ENCODE data around the gene GFOD1. TPM values are rescaled to one million over a fixed set of nuclear protein-coding genes. Genes with fewer than 3 reads are reported as not detected.
"Not testable (repeated sequence)": the region's sequence is repeated elsewhere in the genome, so short reads cannot be mapped to it uniquely, and the experiment has no call there.

GFOD1 gene
- total RNA-seq, 1 experiment from 2014 or later = 0.62 TPM

GRCh38 chr6:13391537-13391936, 95.9 kb downstream of the GFOD1 start:
- in situ Hi-C loops (cut with HindIII; ENCODE audit: low pct_unique_long_range_greater_than_20kb, low sequenced_read_pairs) (no loop called here), intact Hi-C loops (cut with micrococcal nuclease; ENCODE audit: unreplicated experiment) (no loop called here)
- DNase-seq (ENCODE audit: low read depth, low spot score) = no peak
- Histone ChIP-seq H3K9me3 (ENCODE audit: control insufficient read depth, insufficient read depth, low read depth, low read length) (no peaks in the 10 kb centered on the region), H3K27me3 (ENCODE audit: control insufficient read depth, insufficient read depth, low read length) (no peaks in the 10 kb centered on the region), H3K4me3 (ENCODE audit: low read depth in 2 of 2, low read length in 2 of 2) (no peak overlapping the region), H3K4me1 (ENCODE audit: control insufficient read depth, insufficient read depth, low read length) (no peaks in the 10 kb centered on the region), H3K27ac (ENCODE audit: low read length) (no peak overlapping the region), H3K36me3 (ENCODE audit: control insufficient read depth, insufficient read depth, low read length) (no peaks in the 10 kb centered on the region)
- CTCF ChIA-PET = no interaction called here
- TF ChIP-seq, protein P1, sequence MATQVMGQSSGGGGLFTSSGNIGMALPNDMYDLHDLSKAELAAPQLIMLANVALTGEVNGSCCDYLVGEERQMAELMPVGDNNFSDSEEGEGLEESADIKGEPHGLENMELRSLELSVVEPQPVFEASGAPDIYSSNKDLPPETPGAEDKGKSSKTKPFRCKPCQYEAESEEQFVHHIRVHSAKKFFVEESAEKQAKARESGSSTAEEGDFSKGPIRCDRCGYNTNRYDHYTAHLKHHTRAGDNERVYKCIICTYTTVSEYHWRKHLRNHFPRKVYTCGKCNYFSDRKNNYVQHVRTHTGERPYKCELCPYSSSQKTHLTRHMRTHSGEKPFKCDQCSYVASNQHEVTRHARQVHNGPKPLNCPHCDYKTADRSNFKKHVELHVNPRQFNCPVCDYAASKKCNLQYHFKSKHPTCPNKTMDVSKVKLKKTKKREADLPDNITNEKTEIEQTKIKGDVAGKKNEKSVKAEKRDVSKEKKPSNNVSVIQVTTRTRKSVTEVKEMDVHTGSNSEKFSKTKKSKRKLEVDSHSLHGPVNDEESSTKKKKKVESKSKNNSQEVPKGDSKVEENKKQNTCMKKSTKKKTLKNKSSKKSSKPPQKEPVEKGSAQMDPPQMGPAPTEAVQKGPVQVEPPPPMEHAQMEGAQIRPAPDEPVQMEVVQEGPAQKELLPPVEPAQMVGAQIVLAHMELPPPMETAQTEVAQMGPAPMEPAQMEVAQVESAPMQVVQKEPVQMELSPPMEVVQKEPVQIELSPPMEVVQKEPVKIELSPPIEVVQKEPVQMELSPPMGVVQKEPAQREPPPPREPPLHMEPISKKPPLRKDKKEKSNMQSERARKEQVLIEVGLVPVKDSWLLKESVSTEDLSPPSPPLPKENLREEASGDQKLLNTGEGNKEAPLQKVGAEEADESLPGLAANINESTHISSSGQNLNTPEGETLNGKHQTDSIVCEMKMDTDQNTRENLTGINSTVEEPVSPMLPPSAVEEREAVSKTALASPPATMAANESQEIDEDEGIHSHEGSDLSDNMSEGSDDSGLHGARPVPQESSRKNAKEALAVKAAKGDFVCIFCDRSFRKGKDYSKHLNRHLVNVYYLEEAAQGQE (IDR thresholded peaks at IDR 0.05; ENCODE audit: insufficient read depth in 1 of 2, low read depth in 2 of 2, low read length in 1 of 2) = no peak
- POLR2A ChIA-PET = no interaction called here
- BruUV-seq (replicated peaks) = no TSS peak
- ATAC-seq = no peak

- intact Hi-C loops (cut with micrococcal nuclease; ENCODE audit: unreplicated experiment) = no loop called here
- DNase-seq (ENCODE audit: low read depth, low spot score) = no peak
- no peaks in the 10 kb centered on the region for H3K4me1 ChIP-seq (ENCODE audit: control insufficient read depth, insufficient read depth, low read length)
- in situ Hi-C loops (cut with HindIII; ENCODE audit: low pct_unique_long_range_greater_than_20kb, low sequenced_read_pairs) = no loop called here
- CTCF ChIA-PET = no interaction called here
- ATAC-seq = no peak
- no peak overlapping the region for H3K27ac ChIP-seq (ENCODE audit: low read length)
- BruUV-seq (replicated peaks) = no TSS peak
- no peaks in the 10 kb centered on the region for H3K9me3 ChIP-seq (ENCODE audit: control insufficient read depth, insufficient read depth, low read depth, low read length)
- no peak overlapping the region for H3K4me3 ChIP-seq (ENCODE audit: low read depth in 2 of 2, low read length in 2 of 2)
- H3K27me3 ChIP-seq (ENCODE audit: control insufficient read depth, insufficient read depth, low read length) = no peaks in the 10 kb centered on the region
- TF ChIP-seq CTCF (IDR thresholded peaks at IDR 0.05) (no peak), POLR2AphosphoS5 (IDR thresholded peaks at IDR 0.05; ENCODE audit: low read depth, low read length) (no peak), SIN3A (IDR thresholded peaks at IDR 0.05; ENCODE audit: borderline replicate concordance, insufficient read depth, low read depth, low read length) (no peak), TCF7L2 (IDR thresholded peaks at IDR 0.05; ENCODE audit: low read depth, low read length) (no peak)
- TF ChIP-seq, protein P1 (IDR thresholded peaks at IDR 0.05; ENCODE audit: insufficient read depth in 1 of 2, low read depth in 2 of 2, low read length in 1 of 2) = no peak
- POLR2A ChIA-PET = no interaction called here
- no peaks in the 10 kb centered on the region for H3K36me3 ChIP-seq (ENCODE audit: control insufficient read depth, insufficient read depth, low read length)
Observed at GRCh38 chr6:13390658-13391057, 96.7 kb downstream of the GFOD1 start.

DNA sequence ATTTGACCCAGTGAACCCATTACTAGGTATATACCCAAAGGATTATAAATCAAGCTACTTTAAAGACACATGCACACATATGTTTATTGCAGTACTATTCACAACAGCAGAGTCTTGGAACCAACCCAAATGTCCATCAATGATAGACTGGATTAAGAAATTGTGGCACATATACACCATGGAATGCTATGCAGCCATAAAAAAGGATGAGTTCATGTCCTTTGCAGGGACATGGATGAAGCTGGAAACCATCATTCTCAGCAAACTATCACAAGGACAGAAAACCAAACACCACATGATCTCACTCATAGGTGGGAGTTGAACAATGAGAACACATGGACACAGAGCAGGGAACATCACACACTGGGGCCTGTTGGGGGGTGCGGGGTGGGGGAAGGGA, 98.2 kb downstream of the GFOD1 start:
- H3K36me3 ChIP-seq (ENCODE audit: control insufficient read depth, insufficient read depth, low read length); POLR2A ChIA-PET; CTCF ChIA-PET; BruUV-seq (replicated peaks); H3K9me3 ChIP-seq (ENCODE audit: control insufficient read depth, insufficient read depth, low read depth, low read length); H3K27ac ChIP-seq (ENCODE audit: low read length); H3K27me3 ChIP-seq (ENCODE audit: control insufficient read depth, insufficient read depth, low read length); H3K4me3 ChIP-seq (ENCODE audit: low read depth in 2 of 2, low read length in 2 of 2); ATAC-seq; in situ Hi-C loops (cut with HindIII; ENCODE audit: low pct_unique_long_range_greater_than_20kb, low sequenced_read_pairs); intact Hi-C loops (cut with micrococcal nuclease; ENCODE audit: unreplicated experiment); H3K4me1 ChIP-seq (ENCODE audit: control insufficient read depth, insufficient read depth, low read length); DNase-seq (ENCODE audit: low read depth, low spot score): not testable (repeated sequence)

DNA sequence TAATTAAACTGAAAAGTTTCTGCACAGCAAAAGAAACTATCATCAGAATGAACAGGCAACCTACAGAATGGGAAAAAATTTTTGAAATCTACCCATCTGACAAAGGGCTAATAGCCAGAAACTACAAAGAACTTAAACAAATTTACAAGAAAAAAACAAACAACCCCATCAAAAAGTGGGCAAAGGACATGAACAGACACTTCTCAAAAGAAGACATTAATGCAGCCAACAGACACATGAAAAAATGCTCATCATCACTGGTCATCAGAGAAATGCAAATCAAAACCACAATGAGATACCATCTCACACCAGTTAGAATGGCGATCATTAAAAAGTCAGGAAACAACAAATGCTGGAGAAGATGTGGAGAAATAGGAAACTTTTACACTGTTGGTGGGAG, 98.6 kb downstream of the GFOD1 start:
- H3K36me3 ChIP-seq (ENCODE audit: control insufficient read depth, insufficient read depth, low read length); in situ Hi-C loops (cut with HindIII; ENCODE audit: low pct_unique_long_range_greater_than_20kb, low sequenced_read_pairs); intact Hi-C loops (cut with micrococcal nuclease; ENCODE audit: unreplicated experiment); ATAC-seq; H3K4me1 ChIP-seq (ENCODE audit: control insufficient read depth, insufficient read depth, low read length); H3K9me3 ChIP-seq (ENCODE audit: control insufficient read depth, insufficient read depth, low read depth, low read length); BruUV-seq (replicated peaks); DNase-seq (ENCODE audit: low read depth, low spot score); POLR2A ChIA-PET; H3K4me3 ChIP-seq (ENCODE audit: low read depth in 2 of 2, low read length in 2 of 2); H3K27me3 ChIP-seq (ENCODE audit: control insufficient read depth, insufficient read depth, low read length); CTCF ChIA-PET; H3K27ac ChIP-seq (ENCODE audit: low read length): not testable (repeated sequence)

All from Panc1 (cell line).